Endothelial cell of umbilical vein (primary cell): ENCODE results near the gene HBG2. TPM values are rescaled to one million over a fixed set of nuclear protein-coding genes. Genes with fewer than 3 reads are reported as not detected.

Experiments
- BruUV-seq: library from RNA; stranded (reverse); fragments of 400-500 nt; replicated peaks from 2 replicates; lab custom pipeline; 2021; lab: Mats Ljungman, UMichigan
- CTCF ChIA-PET: fragments of 300-600, 350-600 bp; sonication (Branson Sonifier 250); formaldehyde crosslinking; loops from one replicate; lab custom pipeline; 2021; ENCODE audit warnings: antibody characterized with exemption, inconsistent platforms; lab: Charles Lee
- POLR2A ChIA-PET: fragments of 300-600, 350-600 bp; sonication (Branson Sonifier 250); formaldehyde crosslinking; loops from one replicate; lab custom pipeline; 2021; ENCODE audit warnings: antibody characterized with exemption, inconsistent platforms; lab: Charles Lee
- DNase-seq: peaks from one replicate; pipeline ENCODE4 v3.0.0-alpha.2; 2011; ENCODE audit warnings: low read depth, low spot score
- FAIRE-seq: peaks from 2 replicates; lab custom pipeline; 2011; peaks lifted over from hg19 to GRCh38; lab: Jason Lieb, UNC
- H2AFZ ChIP-seq: 2 replicates; pipeline ENCODE4 v1.6.0; 2012; ENCODE audit warnings: low read depth, low read length, control low read depth, inconsistent platforms
- H3K27ac ChIP-seq: 2 replicates; pipeline ENCODE4 v1.5.1; 2011; ENCODE audit warnings: low read depth, mild to moderate bottlenecking, control low read depth, low read length, moderate library complexity; ENCODE audit not compliant: insufficient read depth
- H3K27me3 ChIP-seq, 2 experiments: 2 replicates each; pipeline versions ENCODE4 v1.6.0 to v1.6.1; 2011; ENCODE audit warnings: low read length in 2 of 2, mixed read lengths in 1 of 2; ENCODE audit not compliant: control insufficient read depth in 2 of 2, insufficient read depth in 2 of 2
- H3K36me3 ChIP-seq, 2 experiments: 2 replicates in 1 of 2; 3 replicates in 1 of 2; pipeline ENCODE4 v1.5.1; 2011; ENCODE audit warnings: low read length in 2 of 2, mild to moderate bottlenecking in 1 of 2, moderate library complexity in 1 of 2; ENCODE audit not compliant: control insufficient read depth in 2 of 2, insufficient read depth in 2 of 2; ENCODE audit errors: extremely low read depth in 1 of 2
- H3K4me1 ChIP-seq: 3 replicates; pipeline ENCODE4 v1.5.1; 2011; ENCODE audit warnings: mild to moderate bottlenecking, low read length; ENCODE audit not compliant: control insufficient read depth, insufficient read depth; ENCODE audit errors: extremely low read depth
- H3K4me2 ChIP-seq: 2 replicates; pipeline ENCODE4 v1.6.1; 2011; ENCODE audit warnings: low read length, control low read depth, mixed read lengths; ENCODE audit not compliant: insufficient read depth
- H3K4me3 ChIP-seq, 3 experiments: fragments of 200-600 bp in 1 of 3; sonication (generic), shearing (Covaris generic) in 1 of 3; replicated peaks in 1 of 3; 2 replicates each; pipeline ENCODE4 v1.5.1; 2011 to 2016; ENCODE audit warnings: control low read depth in 3 of 3, low read length in 3 of 3, mild to moderate bottlenecking in 2 of 3, inconsistent platforms in 1 of 3, low read depth in 1 of 3, moderate library complexity in 1 of 3; ENCODE audit not compliant: insufficient read depth in 1 of 3
- H3K79me2 ChIP-seq: 2 replicates; pipeline ENCODE4 v1.6.0; 2012; ENCODE audit warnings: low read length, inconsistent platforms; ENCODE audit not compliant: control insufficient read depth, insufficient read depth
- H3K9ac ChIP-seq: replicated peaks from 2 replicates; pipeline ENCODE3; 2011; ENCODE audit warnings: low read length, control low read depth; ENCODE audit not compliant: insufficient read depth; ENCODE audit errors: extremely low read depth
- H3K9me1 ChIP-seq: replicated peaks from 3 replicates; pipeline ENCODE4 v1.6.0; 2011; ENCODE audit warnings: mild to moderate bottlenecking, low read length; ENCODE audit not compliant: control insufficient read depth, insufficient read depth; ENCODE audit errors: extremely low read depth
- H3K9me3 ChIP-seq: replicated peaks from 2 replicates; pipeline ENCODE4 v1.5.1; 2012; ENCODE audit warnings: low read length, inconsistent platforms; ENCODE audit not compliant: control insufficient read depth, insufficient read depth
- H4K20me1 ChIP-seq: replicated peaks from 2 replicates; pipeline ENCODE3; 2011; ENCODE audit warnings: mild to moderate bottlenecking, low read length; ENCODE audit not compliant: control insufficient read depth, insufficient read depth; ENCODE audit errors: extremely low read depth
- CTCF ChIP-seq, 2 donors: IDR thresholded peaks; 1 replicate in 1 of 2; 2 replicates in 1 of 2; pipeline ENCODE4 v1.5.1; 2011; ENCODE audit warnings: low read length in 2 of 2, mild to moderate bottlenecking in 2 of 2, moderate library complexity in 2 of 2, control low read depth in 1 of 2, inconsistent platforms in 1 of 2, low read depth in 1 of 2; ENCODE audit not compliant: insufficient read depth in 1 of 2; ENCODE audit errors: extremely low read depth in 1 of 2
- EZH2 ChIP-seq: IDR thresholded peaks from 2 replicates; pipeline ENCODE4 v1.6.1; 2012; ENCODE audit warnings: borderline replicate concordance, low read depth, mild to moderate bottlenecking, moderate library complexity, low read length, inconsistent platforms; ENCODE audit not compliant: severe bottlenecking
- FOS ChIP-seq: IDR thresholded peaks from 2 replicates; pipeline ENCODE4 v1.6.1; 2011; ENCODE audit warnings: mild to moderate bottlenecking, low read length, moderate library complexity, borderline replicate concordance; ENCODE audit not compliant: insufficient read depth
- GATA2 ChIP-seq: IDR thresholded peaks from 2 replicates; pipeline ENCODE4 v1.7.0; 2011; ENCODE audit warnings: low read depth, mild to moderate bottlenecking, moderate library complexity, mixed read lengths, low read length; ENCODE audit not compliant: insufficient read length, insufficient read depth
- JUN ChIP-seq: IDR thresholded peaks from 2 replicates; pipeline ENCODE4 v1.6.1; 2011; ENCODE audit warnings: borderline replicate concordance, low read depth; ENCODE audit not compliant: insufficient read length, insufficient read depth
- MAX ChIP-seq: IDR thresholded peaks from 2 replicates; pipeline ENCODE4 v1.6.1; 2011; ENCODE audit not compliant: insufficient read depth, insufficient read length
- MYC ChIP-seq: IDR thresholded peaks from one replicate; pipeline ENCODE4 v1.6.1; 2011; ENCODE audit warnings: mild to moderate bottlenecking, low read depth, low read length
- POLR2A ChIP-seq: IDR thresholded peaks from 2 replicates; pipeline ENCODE4 v1.6.1; 2012; ENCODE audit warnings: low read depth, mild to moderate bottlenecking, control low read depth, low read length
- POLR2AphosphoS5 ChIP-seq: IDR thresholded peaks from 2 replicates; pipeline ENCODE4 v1.6.1; 2012; ENCODE audit warnings: low read depth, mild to moderate bottlenecking, control low read depth, low read length, moderate library complexity; ENCODE audit not compliant: insufficient read depth
- dilution Hi-C: fragments of 300-500 bp; cut with MboI; formaldehyde crosslinking; loops from one replicate; pipeline ENCODE4 v1.15.0; 2019; ENCODE audit warnings: low sequenced_read_pairs; ENCODE audit not compliant: extremely low pct_ligation_motif_present
- intact Hi-C: fragments of 100-400 bp; cut with micrococcal nuclease; formaldehyde crosslinking; loops from one replicate; pipeline ENCODE4 v1.10.0; 2022
- polyA plus RNA-seq, 4 experiments: library from polyadenylated mRNA; depleted of rRNA in 3 of 4; stranded (reverse) in 3 of 4; unstranded in 1 of 4; fragments of >200 nt; gene quantifications; 2 replicates each; pipeline versions ENCODE4 v1.2.1 to v1.2.3, GENCODE V29; 2011 to 2012; ENCODE audit warnings: missing spikeins in 1 of 4
- total RNA-seq: library from RNA; stranded (reverse); gene quantifications from 2 replicates; pipeline ENCODE4 v1.2.3, GENCODE V29; 2021

HBG2 gene
- total and polyA plus RNA-seq, 2 donors (not counting 3 experiments of a cell fraction or from before 2014, with no cell fraction given), result 1.2 TPM; not detected in 1

DNA sequence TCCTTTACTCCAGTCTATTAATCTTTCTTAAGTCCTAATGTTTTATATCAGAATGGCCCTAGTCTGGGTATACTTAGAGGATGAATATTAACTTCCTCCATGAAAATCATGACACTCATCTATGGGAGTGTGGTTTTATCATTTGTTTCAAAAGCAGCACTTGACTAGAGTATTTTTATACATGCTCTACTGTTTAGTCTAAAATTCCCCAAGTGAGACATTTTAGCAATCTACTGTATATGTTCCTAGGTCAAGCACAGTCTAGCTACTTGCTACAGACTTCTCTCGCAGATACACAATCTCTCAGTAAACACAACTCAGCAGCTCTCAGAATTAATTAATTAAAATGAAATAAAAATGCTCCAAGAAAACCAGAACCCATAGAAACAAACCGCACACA, 24.8 kb downstream of the HBG2 start:
- H3K4me3 ChIP-seq, result no peak overlapping the region
- TF ChIP-seq MAX, result no peak
- TF ChIP-seq POLR2AphosphoS5, result no peak
- no peak for TF ChIP-seq GATA2
- TF ChIP-seq POLR2A, result no peak
- TF ChIP-seq FOS, result no peak
- TF ChIP-seq JUN, result no peak
- no peak for TF ChIP-seq MYC
- TF ChIP-seq CTCF (IDR thresholded peaks at IDR 0.05; ENCODE audit: extremely low read depth in 1 of 2, insufficient read depth in 1 of 2, low read depth in 1 of 2, low read length in 2 of 2), result no peak
- TF ChIP-seq EZH2, result no peak
- no peaks in the 10 kb centered on the region for H3K9me3 ChIP-seq
- no peaks in the 10 kb centered on the region for H3K36me3 ChIP-seq
- H4K20me1 ChIP-seq, result no peaks in the 10 kb centered on the region
- no peak overlapping the region for H2AFZ ChIP-seq
- no peak overlapping the region for H3K9ac ChIP-seq
- no peaks in the 10 kb centered on the region for H3K4me1 ChIP-seq
- DNase-seq, result no peak
- no peak overlapping the region for H3K27ac ChIP-seq
- no peaks in the 10 kb centered on the region for H3K9me1 ChIP-seq
- FAIRE-seq, result no peak
- CTCF ChIA-PET, result no interaction called here
- H3K4me2 ChIP-seq, result no peak overlapping the region
- POLR2A ChIA-PET, result no interaction called here
- dilution Hi-C loops, result no loop called here
- no TSS peak for BruUV-seq
- intact Hi-C loops, result no loop called here
- no peaks in the 10 kb centered on the region for H3K79me2 ChIP-seq
- H3K27me3 ChIP-seq, result no peaks in the 10 kb centered on the region
